ENCODE measurements around the gene STAP2. TPM values are rescaled to one million over a fixed set of nuclear protein-coding genes. Genes with fewer than 3 reads are reported as not detected.
"Not testable (repeated sequence)": the region's sequence is repeated elsewhere in the genome, so short reads cannot be mapped to it uniquely, and the experiment has no call there.

Gene STAP2
- total RNA-seq, 1 donor from 2014 or later = 66.2 TPM

GRCh38 chr19:4350111-4350510 lies 11.5 kb upstream of the STAP2 start:
- peaks cover 4% of the 10 kb centered on the region for H3K27me3 Mint-ChIP-seq (ENCODE audit: unreplicated experiment)
- TF ChIP-seq, protein P1, sequence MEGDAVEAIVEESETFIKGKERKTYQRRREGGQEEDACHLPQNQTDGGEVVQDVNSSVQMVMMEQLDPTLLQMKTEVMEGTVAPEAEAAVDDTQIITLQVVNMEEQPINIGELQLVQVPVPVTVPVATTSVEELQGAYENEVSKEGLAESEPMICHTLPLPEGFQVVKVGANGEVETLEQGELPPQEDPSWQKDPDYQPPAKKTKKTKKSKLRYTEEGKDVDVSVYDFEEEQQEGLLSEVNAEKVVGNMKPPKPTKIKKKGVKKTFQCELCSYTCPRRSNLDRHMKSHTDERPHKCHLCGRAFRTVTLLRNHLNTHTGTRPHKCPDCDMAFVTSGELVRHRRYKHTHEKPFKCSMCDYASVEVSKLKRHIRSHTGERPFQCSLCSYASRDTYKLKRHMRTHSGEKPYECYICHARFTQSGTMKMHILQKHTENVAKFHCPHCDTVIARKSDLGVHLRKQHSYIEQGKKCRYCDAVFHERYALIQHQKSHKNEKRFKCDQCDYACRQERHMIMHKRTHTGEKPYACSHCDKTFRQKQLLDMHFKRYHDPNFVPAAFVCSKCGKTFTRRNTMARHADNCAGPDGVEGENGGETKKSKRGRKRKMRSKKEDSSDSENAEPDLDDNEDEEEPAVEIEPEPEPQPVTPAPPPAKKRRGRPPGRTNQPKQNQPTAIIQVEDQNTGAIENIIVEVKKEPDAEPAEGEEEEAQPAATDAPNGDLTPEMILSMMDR (IDR thresholded peaks at IDR 0.05; ENCODE audit: unreplicated experiment) = no peak
- H3K4me1 Mint-ChIP-seq (ENCODE audit: unreplicated experiment) = no peaks in the 10 kb centered on the region
- H3K9me3 Mint-ChIP-seq (ENCODE audit: unreplicated experiment) = no peaks in the 10 kb centered on the region
- DNase-seq (ENCODE audit: low spot score) = no peak
- H3K4me3 Mint-ChIP-seq (ENCODE audit: unreplicated experiment) = no peak overlapping the region
- peaks cover 4% of the 10 kb centered on the region for H3K36me3 Mint-ChIP-seq (ENCODE audit: low read depth, unreplicated experiment)
- H3K27ac Mint-ChIP-seq (ENCODE audit: unreplicated experiment) = no peak overlapping the region

GRCh38 chr19:4349225-4349624 lies 10.6 kb upstream of the STAP2 start:
- not testable (repeated sequence) for H3K9me3 Mint-ChIP-seq (ENCODE audit: unreplicated experiment); H3K4me1 Mint-ChIP-seq (ENCODE audit: unreplicated experiment); DNase-seq (ENCODE audit: low spot score); H3K27ac Mint-ChIP-seq (ENCODE audit: unreplicated experiment); H3K36me3 Mint-ChIP-seq (ENCODE audit: low read depth, unreplicated experiment); H3K4me3 Mint-ChIP-seq (ENCODE audit: unreplicated experiment); H3K27me3 Mint-ChIP-seq (ENCODE audit: unreplicated experiment)

DNA sequence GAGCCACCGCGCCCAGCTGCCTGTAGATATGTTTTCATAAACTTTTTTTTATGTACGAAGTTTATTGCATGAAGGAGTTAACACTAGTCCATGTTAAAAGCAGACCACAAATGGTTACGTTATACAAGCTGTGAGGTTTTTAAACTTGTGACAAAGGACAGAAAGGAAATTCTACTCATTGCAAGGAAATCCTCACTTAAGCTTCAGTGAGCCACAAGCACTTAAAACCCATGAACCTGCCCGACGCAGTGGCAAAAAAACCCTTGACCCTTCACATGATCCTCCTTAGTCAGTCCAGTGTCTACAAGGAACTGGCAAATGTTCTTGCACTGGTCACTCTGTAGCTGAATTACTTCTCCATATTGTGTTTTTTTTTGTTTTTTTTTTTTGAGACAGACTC lies 8.9 kb upstream of the STAP2 start:
- no peak overlapping the region for H3K27ac Mint-ChIP-seq (ENCODE audit: unreplicated experiment)
- peaks cover 11% of the 10 kb centered on the region for H3K27me3 Mint-ChIP-seq (ENCODE audit: unreplicated experiment)
- H3K4me1 Mint-ChIP-seq (ENCODE audit: unreplicated experiment) = no peaks in the 10 kb centered on the region
- no peaks in the 10 kb centered on the region for H3K9me3 Mint-ChIP-seq (ENCODE audit: unreplicated experiment)
- TF ChIP-seq, protein P1 (IDR thresholded peaks at IDR 0.05; ENCODE audit: unreplicated experiment) = no peak
- no peak for DNase-seq (ENCODE audit: low spot score)
- H3K36me3 Mint-ChIP-seq (ENCODE audit: low read depth, unreplicated experiment) = peaks cover 4% of the 10 kb centered on the region
- H3K4me3 Mint-ChIP-seq (ENCODE audit: unreplicated experiment) = no peak overlapping the region

- peaks cover 4% of the 10 kb centered on the region for H3K36me3 Mint-ChIP-seq (ENCODE audit: low read depth, unreplicated experiment)
- no peaks in the 10 kb centered on the region for H3K9me3 Mint-ChIP-seq (ENCODE audit: unreplicated experiment)
- peaks cover 3% of the 10 kb centered on the region for H3K4me1 Mint-ChIP-seq (ENCODE audit: unreplicated experiment)
- H3K27me3 Mint-ChIP-seq (ENCODE audit: unreplicated experiment) = peaks cover 11% of the 10 kb centered on the region
- H3K27ac Mint-ChIP-seq (ENCODE audit: unreplicated experiment) = no peak overlapping the region
- peak overlapping the region; percentile 65 for H3K4me3 Mint-ChIP-seq (ENCODE audit: unreplicated experiment)
- DNase-seq (ENCODE audit: low spot score) = no peak
- TF ChIP-seq, protein P1 (IDR thresholded peaks at IDR 0.05; ENCODE audit: unreplicated experiment) = no peak
Observed at GRCh38 chr19:4346020-4346383, 7.4 kb upstream of the STAP2 start.

DNA sequence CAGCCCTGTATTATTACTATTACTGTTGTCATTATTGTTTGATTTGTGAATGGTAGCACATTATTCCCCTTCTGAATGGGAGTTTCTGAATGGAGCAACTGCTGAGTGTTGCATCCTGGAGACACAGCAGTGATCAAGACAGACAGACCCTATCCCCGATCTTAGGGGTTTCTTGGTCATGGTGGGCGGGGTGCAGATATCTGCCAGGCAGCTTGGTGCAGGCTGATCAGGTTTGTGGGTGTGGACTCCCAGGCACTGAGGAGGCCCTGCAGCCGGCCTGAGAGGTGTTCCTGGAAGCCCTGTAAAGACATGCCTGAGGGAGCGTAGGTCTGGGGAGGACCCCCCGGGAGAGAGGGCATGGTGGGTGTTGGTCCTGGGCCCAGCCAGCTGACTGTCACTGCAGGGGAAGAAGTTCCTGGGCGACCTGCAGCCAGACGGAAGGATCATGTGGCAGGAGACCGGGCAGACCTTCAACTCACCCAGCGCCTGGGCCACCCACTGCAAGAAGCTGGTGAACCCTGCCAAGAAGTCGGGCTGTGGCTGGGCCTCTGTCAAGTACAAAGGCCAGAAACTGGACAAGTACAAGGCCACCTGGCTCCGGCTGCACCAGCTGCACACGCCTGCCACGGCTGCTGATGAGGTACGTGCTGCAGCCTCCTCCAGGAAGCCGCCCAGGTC lies 6.9 kb upstream of the STAP2 start:
- H3K4me3 Mint-ChIP-seq (ENCODE audit: unreplicated experiment) = peak overlapping the region; percentile 79
- peaks cover 3% of the 10 kb centered on the region for H3K4me1 Mint-ChIP-seq (ENCODE audit: unreplicated experiment)
- peaks cover 4% of the 10 kb centered on the region for H3K36me3 Mint-ChIP-seq (ENCODE audit: low read depth, unreplicated experiment)
- TF ChIP-seq, protein P1 (IDR thresholded peaks at IDR 0.05; ENCODE audit: unreplicated experiment) = no peak
- H3K9me3 Mint-ChIP-seq (ENCODE audit: unreplicated experiment) = no peaks in the 10 kb centered on the region
- DNase-seq (ENCODE audit: low spot score) = no peak
- no peak overlapping the region for H3K27ac Mint-ChIP-seq (ENCODE audit: unreplicated experiment)
- H3K27me3 Mint-ChIP-seq (ENCODE audit: unreplicated experiment) = peaks cover 11% of the 10 kb centered on the region

Data from endothelial cell (in vitro differentiated cells).